ENCODE measurements around the gene PRSS16. TPM values are rescaled to one million over a fixed set of nuclear protein-coding genes. Genes with fewer than 3 reads are reported as not detected.

PRSS16 gene
- total RNA-seq, 1 donor from 2014 or later = not detected

- H3K27ac Mint-ChIP-seq (ENCODE audit: unreplicated experiment) = no peak overlapping the region
Observed at GRCh38 chr6:27250277-27251111, 3.0 kb downstream of the PRSS16 start.

GRCh38 chr6:27251112-27251605 is 3.7 kb downstream of the PRSS16 start:
- no peak overlapping the region for H3K27ac Mint-ChIP-seq (ENCODE audit: unreplicated experiment)
- no peaks in the 10 kb centered on the region for H3K36me3 Mint-ChIP-seq (ENCODE audit: unreplicated experiment)
- H3K27me3 Mint-ChIP-seq (ENCODE audit: unreplicated experiment) = peaks cover 66% of the 10 kb centered on the region
- TF ChIP-seq, protein P1, sequence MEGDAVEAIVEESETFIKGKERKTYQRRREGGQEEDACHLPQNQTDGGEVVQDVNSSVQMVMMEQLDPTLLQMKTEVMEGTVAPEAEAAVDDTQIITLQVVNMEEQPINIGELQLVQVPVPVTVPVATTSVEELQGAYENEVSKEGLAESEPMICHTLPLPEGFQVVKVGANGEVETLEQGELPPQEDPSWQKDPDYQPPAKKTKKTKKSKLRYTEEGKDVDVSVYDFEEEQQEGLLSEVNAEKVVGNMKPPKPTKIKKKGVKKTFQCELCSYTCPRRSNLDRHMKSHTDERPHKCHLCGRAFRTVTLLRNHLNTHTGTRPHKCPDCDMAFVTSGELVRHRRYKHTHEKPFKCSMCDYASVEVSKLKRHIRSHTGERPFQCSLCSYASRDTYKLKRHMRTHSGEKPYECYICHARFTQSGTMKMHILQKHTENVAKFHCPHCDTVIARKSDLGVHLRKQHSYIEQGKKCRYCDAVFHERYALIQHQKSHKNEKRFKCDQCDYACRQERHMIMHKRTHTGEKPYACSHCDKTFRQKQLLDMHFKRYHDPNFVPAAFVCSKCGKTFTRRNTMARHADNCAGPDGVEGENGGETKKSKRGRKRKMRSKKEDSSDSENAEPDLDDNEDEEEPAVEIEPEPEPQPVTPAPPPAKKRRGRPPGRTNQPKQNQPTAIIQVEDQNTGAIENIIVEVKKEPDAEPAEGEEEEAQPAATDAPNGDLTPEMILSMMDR (IDR thresholded peaks at IDR 0.05) = no peak
- no peak for DNase-seq (ENCODE audit: extremely low spot score, unreplicated experiment)
- H3K4me3 Mint-ChIP-seq (ENCODE audit: unreplicated experiment) = peak overlapping the region; percentile 82
- peaks cover 9% of the 10 kb centered on the region for H3K4me1 Mint-ChIP-seq (ENCODE audit: unreplicated experiment)
- H3K9me3 Mint-ChIP-seq (ENCODE audit: unreplicated experiment) = no peaks in the 10 kb centered on the region

More at GRCh38 chr6:27250277-27251111, 3.0 kb downstream of the PRSS16 start:
- TF ChIP-seq, protein P1 (IDR thresholded peaks at IDR 0.05) = no peak
- Mint-ChIP-seq H3K9me3 (ENCODE audit: unreplicated experiment) (no peaks in the 10 kb centered on the region), H3K27me3 (ENCODE audit: unreplicated experiment) (peaks cover 59% of the 10 kb centered on the region), H3K4me1 (ENCODE audit: unreplicated experiment) (peaks cover 9% of the 10 kb centered on the region), H3K36me3 (ENCODE audit: unreplicated experiment) (no peaks in the 10 kb centered on the region), H3K4me3 (ENCODE audit: unreplicated experiment) (peak overlapping the region; percentile 82)
- no peak for DNase-seq (ENCODE audit: extremely low spot score, unreplicated experiment)

DNA sequence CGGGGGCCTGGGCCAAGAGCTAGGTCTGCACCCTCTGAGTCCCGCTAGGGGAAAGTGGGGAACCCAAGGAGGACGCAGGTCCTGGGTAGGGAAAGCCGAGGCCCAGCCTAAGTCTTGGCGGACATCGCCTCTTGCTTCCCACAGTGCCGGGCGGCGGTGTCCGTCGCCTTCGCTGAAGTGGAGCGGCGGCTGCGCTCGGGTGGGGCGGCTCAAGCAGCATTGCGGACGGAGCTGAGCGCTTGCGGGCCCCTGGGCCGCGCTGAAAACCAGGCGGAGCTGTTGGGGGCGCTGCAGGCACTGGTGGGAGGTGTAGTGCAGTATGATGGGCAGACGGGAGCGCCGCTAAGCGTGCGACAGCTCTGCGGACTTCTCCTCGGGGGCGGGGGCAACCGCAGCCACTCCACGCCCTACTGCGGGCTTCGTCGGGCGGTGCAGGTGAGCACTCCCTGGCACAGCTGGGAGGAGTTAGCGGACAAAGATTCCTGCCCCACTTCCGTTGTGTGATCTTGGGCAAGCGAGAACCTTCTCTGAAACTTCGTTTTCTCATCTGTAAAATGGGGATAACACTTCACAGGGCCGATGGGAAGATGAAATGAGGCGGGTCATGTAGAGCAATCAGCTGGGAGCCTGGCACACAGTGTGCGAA is 4.2 kb downstream of the PRSS16 start:
- TF ChIP-seq, protein P1 (IDR thresholded peaks at IDR 0.05) = peak; percentile 49
- H3K27me3 Mint-ChIP-seq (ENCODE audit: unreplicated experiment) = peaks cover 71% of the 10 kb centered on the region
- no peaks in the 10 kb centered on the region for H3K36me3 Mint-ChIP-seq (ENCODE audit: unreplicated experiment)
- H3K9me3 Mint-ChIP-seq (ENCODE audit: unreplicated experiment) = no peaks in the 10 kb centered on the region
- H3K4me1 Mint-ChIP-seq (ENCODE audit: unreplicated experiment) = peaks cover 9% of the 10 kb centered on the region
- no peak for DNase-seq (ENCODE audit: extremely low spot score, unreplicated experiment)
- H3K27ac Mint-ChIP-seq (ENCODE audit: unreplicated experiment) = no peak overlapping the region
- peak overlapping the region; percentile 82 for H3K4me3 Mint-ChIP-seq (ENCODE audit: unreplicated experiment)

GRCh38 chr6:27254566-27254965 is 7.1 kb downstream of the PRSS16 start:
- peak; percentile 65 for DNase-seq (ENCODE audit: extremely low spot score, unreplicated experiment)
- Mint-ChIP-seq H3K27ac (ENCODE audit: unreplicated experiment) (no peak overlapping the region), H3K4me1 (ENCODE audit: unreplicated experiment) (peaks cover 9% of the 10 kb centered on the region), H3K27me3 (ENCODE audit: unreplicated experiment) (peaks cover 78% of the 10 kb centered on the region), H3K4me3 (ENCODE audit: unreplicated experiment) (no peak overlapping the region), H3K36me3 (ENCODE audit: unreplicated experiment) (no peaks in the 10 kb centered on the region), H3K9me3 (ENCODE audit: unreplicated experiment) (no peaks in the 10 kb centered on the region)
- TF ChIP-seq, protein P1 (IDR thresholded peaks at IDR 0.05) = no peak

- Mint-ChIP-seq H3K9me3 (ENCODE audit: unreplicated experiment) (no peaks in the 10 kb centered on the region), H3K4me1 (ENCODE audit: unreplicated experiment) (peaks cover 14% of the 10 kb centered on the region), H3K36me3 (ENCODE audit: unreplicated experiment) (no peaks in the 10 kb centered on the region), H3K4me3 (ENCODE audit: unreplicated experiment) (no peak overlapping the region), H3K27ac (ENCODE audit: unreplicated experiment) (no peak overlapping the region), H3K27me3 (ENCODE audit: unreplicated experiment) (peaks cover 75% of the 10 kb centered on the region)
- TF ChIP-seq, protein P1 (IDR thresholded peaks at IDR 0.05) = no peak
- no peak for DNase-seq (ENCODE audit: extremely low spot score, unreplicated experiment)
Observed at GRCh38 chr6:27255866-27256265, 8.4 kb downstream of the PRSS16 start.

All from osteocyte (in vitro differentiated cells).